OCI-LY3 (cell line): ENCODE measurements around the gene CEP68.
A peak's percentile ranks its signal among the peaks of the same experiment; 100 is the strongest.

Experiments used
- H2AFZ ChIP-seq: fragments of 200-600, 300-600 bp; shearing (Covaris generic); 2 replicates; pipeline ENCODE4 v1.6.0; 2014; ENCODE audit warnings: antibody characterized with exemption, low read depth, low read length
- H3K27ac ChIP-seq: fragments of 200-600, 300-600 bp; sonication (generic); 2 replicates; pipeline ENCODE4 v1.5.1; 2014; ENCODE audit warnings: mild to moderate bottlenecking, low read length, moderate library complexity, mixed read lengths
- H3K27me3 ChIP-seq: fragments of 200-600, 300-600 bp; sonication (generic); 2 replicates; pipeline ENCODE4 v1.6.1; 2014; ENCODE audit warnings: low read depth, low read length, mixed read lengths
- H3K36me3 ChIP-seq: fragments of 200-600, 300-600 bp; sonication (generic); replicated peaks from 2 replicates; pipeline ENCODE3; 2014; ENCODE audit warnings: low read depth, low read length, mixed read lengths
- H3K4me1 ChIP-seq: fragments of 300-600, 200-600 bp; sonication (generic); 2 replicates; pipeline ENCODE4 v1.6.1; 2014; ENCODE audit warnings: low read length, mixed read lengths
- H3K4me2 ChIP-seq: fragments of 200-600, 300-600 bp; sonication (generic); 2 replicates; pipeline ENCODE4 v1.6.1; 2014; ENCODE audit warnings: low read length, mixed read lengths
- H3K4me3 ChIP-seq: fragments of 300-600, 200-600 bp; sonication (generic); 2 replicates; pipeline ENCODE4 v1.5.1; 2014; ENCODE audit warnings: antibody characterized with exemption, mild to moderate bottlenecking, low read length, moderate library complexity
- H3K79me2 ChIP-seq: fragments of 300-600, 200-600 bp; shearing (Covaris generic); 2 replicates; pipeline ENCODE4 v1.6.1; 2014; ENCODE audit warnings: mild to moderate bottlenecking, low read length, mixed read lengths
- H3K9ac ChIP-seq: fragments of 300-600, 200-600 bp; shearing (Covaris generic); 2 replicates; pipeline ENCODE4 v1.6.0; 2014; ENCODE audit warnings: mild to moderate bottlenecking, low read length, moderate library complexity
- H3K9me3 ChIP-seq: fragments of 200-600, 300-600 bp; shearing (Covaris generic); 2 replicates; pipeline ENCODE4 v1.6.1; 2014; ENCODE audit warnings: low read length, mixed read lengths; ENCODE audit not compliant: insufficient read depth
- H4K20me1 ChIP-seq: fragments of 200-600, 300-600 bp; sonication (generic); 2 replicates; pipeline ENCODE4 v1.6.1; 2016; ENCODE audit warnings: low read length, mixed read lengths; ENCODE audit not compliant: insufficient read depth
- EZH2phosphoT487 ChIP-seq: fragments of 200-600 bp; shearing (Covaris generic); IDR thresholded peaks from 2 replicates; pipeline ENCODE4 v1.6.1; 2018; ENCODE audit warnings: antibody characterized with exemption, mixed run types, low read depth
- TF ChIP-seq, protein P1 (sequence below): fragments of 200-600, 300-600 bp; sonication (generic); IDR thresholded peaks from 2 replicates; pipeline ENCODE4 v1.5.1; 2014; ENCODE audit warnings: antibody characterized with exemption, low read length, low read depth

The CEP68 gene

DNA sequence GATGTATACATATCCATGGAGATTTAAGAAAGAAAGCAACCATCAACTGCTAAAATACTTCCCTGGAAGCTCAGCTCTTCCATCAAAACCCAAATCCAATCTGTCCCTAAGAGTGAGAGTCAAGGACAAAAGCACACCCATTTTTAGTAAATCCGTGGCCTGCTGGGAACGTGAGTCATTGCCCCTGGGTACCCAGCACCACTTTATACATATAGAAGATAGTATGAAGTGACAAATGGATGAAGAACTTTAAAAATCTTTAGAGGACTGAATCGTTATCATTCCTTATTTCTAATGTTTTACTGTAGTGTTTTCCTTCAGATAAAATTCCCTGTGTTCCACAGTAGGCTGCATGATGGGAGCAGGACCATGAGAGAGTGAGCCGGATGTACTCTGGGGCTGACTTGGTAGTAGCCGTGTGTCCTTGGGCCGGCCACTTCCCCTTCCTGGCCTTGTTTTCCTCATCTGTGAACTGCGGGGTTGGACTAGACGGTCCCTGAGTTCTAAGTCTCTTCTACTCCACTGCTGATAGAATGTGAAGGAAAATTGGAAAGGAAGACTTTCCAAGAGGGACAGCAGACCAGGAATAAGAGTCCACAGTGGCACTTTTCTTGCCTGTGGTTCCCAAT, 28.5 kb upstream of the CEP68 start:
- Histone ChIP-seq H3K4me3 (no peak overlapping the region), H3K36me3 (peaks cover 17% of the 10 kb centered on the region), H3K79me2 (no peaks in the 10 kb centered on the region), H3K4me1 (peaks cover 66% of the 10 kb centered on the region), H2AFZ (no peak overlapping the region), H3K9me3 (no peaks in the 10 kb centered on the region), H3K27me3 (no peaks in the 10 kb centered on the region), H4K20me1 (no peaks in the 10 kb centered on the region), H3K27ac (peak overlapping the region; percentile 47), H3K4me2 (peak overlapping the region; percentile 53), H3K9ac (0 out of 2 replicates have a peak overlapping the region, but pooled peaks have one; percentile 4)
- TF ChIP-seq, protein P1, sequence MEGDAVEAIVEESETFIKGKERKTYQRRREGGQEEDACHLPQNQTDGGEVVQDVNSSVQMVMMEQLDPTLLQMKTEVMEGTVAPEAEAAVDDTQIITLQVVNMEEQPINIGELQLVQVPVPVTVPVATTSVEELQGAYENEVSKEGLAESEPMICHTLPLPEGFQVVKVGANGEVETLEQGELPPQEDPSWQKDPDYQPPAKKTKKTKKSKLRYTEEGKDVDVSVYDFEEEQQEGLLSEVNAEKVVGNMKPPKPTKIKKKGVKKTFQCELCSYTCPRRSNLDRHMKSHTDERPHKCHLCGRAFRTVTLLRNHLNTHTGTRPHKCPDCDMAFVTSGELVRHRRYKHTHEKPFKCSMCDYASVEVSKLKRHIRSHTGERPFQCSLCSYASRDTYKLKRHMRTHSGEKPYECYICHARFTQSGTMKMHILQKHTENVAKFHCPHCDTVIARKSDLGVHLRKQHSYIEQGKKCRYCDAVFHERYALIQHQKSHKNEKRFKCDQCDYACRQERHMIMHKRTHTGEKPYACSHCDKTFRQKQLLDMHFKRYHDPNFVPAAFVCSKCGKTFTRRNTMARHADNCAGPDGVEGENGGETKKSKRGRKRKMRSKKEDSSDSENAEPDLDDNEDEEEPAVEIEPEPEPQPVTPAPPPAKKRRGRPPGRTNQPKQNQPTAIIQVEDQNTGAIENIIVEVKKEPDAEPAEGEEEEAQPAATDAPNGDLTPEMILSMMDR: no peak
- TF ChIP-seq EZH2phosphoT487: no peak

DNA sequence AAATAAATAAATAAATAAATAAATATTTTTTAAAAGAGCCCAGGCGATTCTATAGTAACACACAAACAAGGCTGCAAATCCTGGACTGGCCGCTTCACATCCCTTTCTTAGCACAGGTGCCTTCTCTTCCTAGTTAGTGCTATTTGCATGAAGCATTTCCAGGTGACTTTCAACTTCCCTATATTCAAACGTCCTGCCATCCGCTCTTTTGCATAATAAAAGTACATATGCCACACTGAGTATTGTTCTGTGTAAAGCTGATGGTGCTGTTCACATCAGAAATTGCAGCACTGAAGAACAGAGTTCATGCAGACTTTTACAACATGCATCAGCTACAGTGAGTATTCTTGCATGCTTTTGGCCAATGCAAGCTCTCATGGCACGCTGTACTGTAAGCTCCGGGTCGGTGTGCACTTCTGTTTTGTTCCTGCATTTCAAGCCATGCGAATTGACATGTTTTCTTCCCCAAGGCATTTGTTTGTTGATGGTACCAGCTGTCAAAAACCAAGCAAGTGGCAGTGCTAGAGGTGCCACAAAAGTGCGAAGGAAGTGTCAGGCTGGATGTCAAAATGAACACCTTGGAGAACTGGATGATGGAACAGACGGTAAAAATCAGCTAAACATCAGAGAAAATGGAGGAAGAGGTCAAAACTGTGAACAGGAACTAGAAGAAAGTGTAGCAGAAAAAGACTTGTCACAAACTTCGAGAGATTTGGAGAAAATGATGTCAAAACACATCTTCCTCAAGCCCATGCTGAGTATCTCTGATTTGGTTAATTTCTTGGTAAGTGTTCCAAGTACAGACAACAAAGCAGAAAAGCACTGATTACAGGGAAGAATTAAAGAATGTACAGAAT, 25.5 kb upstream of the CEP68 start:
- Histone ChIP-seq H3K4me1 (peaks cover 65% of the 10 kb centered on the region), H3K4me3 (peak overlapping the region; percentile 44), H3K79me2 (no peaks in the 10 kb centered on the region), H4K20me1 (no peaks in the 10 kb centered on the region), H3K9me3 (no peaks in the 10 kb centered on the region), H3K9ac (0 out of 2 replicates have a peak overlapping the region, but pooled peaks have one; percentile 14), H3K4me2 (peak overlapping the region; percentile 70), H3K36me3 (no peaks in the 10 kb centered on the region), H3K27me3 (no peaks in the 10 kb centered on the region), H3K27ac (peak overlapping the region; percentile 53), H2AFZ (no peak overlapping the region)
- no peak for TF ChIP-seq EZH2phosphoT487
- TF ChIP-seq, protein P1: no peak

DNA sequence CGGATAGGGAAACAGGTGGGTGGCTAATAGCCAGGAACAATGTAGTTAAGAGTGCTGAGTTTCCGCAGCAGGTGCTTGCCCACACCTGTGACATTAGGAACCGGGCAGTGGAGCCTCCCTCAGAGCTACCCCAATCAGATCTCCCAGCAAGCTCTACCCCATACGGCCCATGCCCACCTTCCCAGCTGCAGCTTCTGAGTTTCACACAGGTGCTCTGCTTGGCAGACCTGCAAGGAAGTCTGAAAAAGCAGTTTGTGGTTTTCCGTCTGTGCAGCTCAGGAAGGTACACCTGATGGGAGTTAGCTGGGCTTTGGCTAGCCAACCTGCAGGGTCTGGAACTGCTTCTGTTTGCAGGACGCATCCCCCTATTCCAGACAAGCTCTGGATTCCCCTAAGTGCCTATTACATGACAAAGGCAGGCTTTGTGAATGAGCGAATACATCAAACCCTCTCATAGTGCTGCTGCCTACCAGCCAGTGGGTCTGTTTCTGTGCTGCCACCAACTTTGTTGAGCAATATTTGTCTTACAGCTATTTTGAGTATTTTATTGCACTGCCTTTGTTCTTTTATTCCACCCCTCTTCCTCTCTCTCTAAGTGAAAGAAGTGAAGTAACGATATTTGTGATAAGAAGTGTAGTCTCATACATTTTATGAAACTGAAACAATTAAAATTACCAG, 24.7 kb upstream of the CEP68 start:
- peak overlapping the region; percentile 53 for H3K27ac ChIP-seq
- TF ChIP-seq EZH2phosphoT487: no peak
- TF ChIP-seq, protein P1: no peak
- H3K4me2 ChIP-seq: peak overlapping the region; percentile 70
- H3K4me1 ChIP-seq: peaks cover 57% of the 10 kb centered on the region
- H3K9ac ChIP-seq: 0 out of 2 replicates have a peak overlapping the region, but pooled peaks have one; percentile 14
- H4K20me1 ChIP-seq: no peaks in the 10 kb centered on the region
- no peaks in the 10 kb centered on the region for H3K9me3 ChIP-seq
- H3K36me3 ChIP-seq: no peaks in the 10 kb centered on the region
- H3K4me3 ChIP-seq: peak overlapping the region; percentile 44
- no peaks in the 10 kb centered on the region for H3K79me2 ChIP-seq
- no peaks in the 10 kb centered on the region for H3K27me3 ChIP-seq
- no peak overlapping the region for H2AFZ ChIP-seq
